Naive B cell (primary cell): ENCODE results near the gene OLFML3. TPM values are rescaled to one million over a fixed set of nuclear protein-coding genes. Genes with fewer than 3 reads are reported as not detected.

ENCODE experiments used
- ATAC-seq, 2 donors: fragments of 150-1000 bp; cut with Tn5 transposase; 2 replicates each; pipeline ENCODE4 v1.10.0; 2021; ENCODE audit warnings: low read depth in 2 of 2, mild to moderate bottlenecking in 2 of 2, moderate library complexity in 2 of 2
- DNase-seq: peaks from one replicate; pipeline ENCODE4 v3.0.0; 2022
- H3K27ac Mint-ChIP-seq, 6 donors: one replicate each; pipeline ENCODE4 v1.8.0; 2020 to 2022; ENCODE audit warnings: mild to moderate bottlenecking in 6 of 6, mixed read lengths in 6 of 6, moderate library complexity in 5 of 6, inconsistent platforms in 2 of 6
- H3K27me3 Mint-ChIP-seq, 3 donors: one replicate each; pipeline ENCODE4 v1.8.0; 2021 to 2022; ENCODE audit warnings: mixed read lengths in 3 of 3, mild to moderate bottlenecking in 1 of 3
- H3K36me3 Mint-ChIP-seq, 2 donors: one replicate each; pipeline ENCODE4 v1.8.0; 2020 to 2022; ENCODE audit warnings: mixed read lengths in 2 of 2, inconsistent platforms in 1 of 2, mild to moderate bottlenecking in 1 of 2
- H3K4me1 Mint-ChIP-seq, 3 donors: one replicate each; pipeline ENCODE4 v1.8.0; 2020 to 2022; ENCODE audit warnings: mixed read lengths in 3 of 3, inconsistent platforms in 1 of 3, mild to moderate bottlenecking in 1 of 3, moderate library complexity in 1 of 3
- H3K4me3 Mint-ChIP-seq, 8 donors: one replicate each; pipeline ENCODE4 v1.8.0; 2020 to 2022; ENCODE audit warnings: mild to moderate bottlenecking in 8 of 8, mixed read lengths in 8 of 8, moderate library complexity in 8 of 8, inconsistent platforms in 2 of 8
- H3K9me3 Mint-ChIP-seq, 7 donors: one replicate each; pipeline ENCODE4 v1.8.0; 2020 to 2022; ENCODE audit warnings: mixed read lengths in 7 of 7, mild to moderate bottlenecking in 5 of 7, inconsistent platforms in 2 of 7, moderate library complexity in 1 of 7
- polyA plus RNA-seq, 6 donors: library from polyadenylated mRNA; unstranded; fragments of 300-500 nt; fragmentation: Illumina TruSeq; gene quantifications; one replicate each; pipeline ENCODE4 v1.2.3, GENCODE V29; 2021; ENCODE audit warnings: low read depth in 6 of 6

OLFML3 gene, protein sequence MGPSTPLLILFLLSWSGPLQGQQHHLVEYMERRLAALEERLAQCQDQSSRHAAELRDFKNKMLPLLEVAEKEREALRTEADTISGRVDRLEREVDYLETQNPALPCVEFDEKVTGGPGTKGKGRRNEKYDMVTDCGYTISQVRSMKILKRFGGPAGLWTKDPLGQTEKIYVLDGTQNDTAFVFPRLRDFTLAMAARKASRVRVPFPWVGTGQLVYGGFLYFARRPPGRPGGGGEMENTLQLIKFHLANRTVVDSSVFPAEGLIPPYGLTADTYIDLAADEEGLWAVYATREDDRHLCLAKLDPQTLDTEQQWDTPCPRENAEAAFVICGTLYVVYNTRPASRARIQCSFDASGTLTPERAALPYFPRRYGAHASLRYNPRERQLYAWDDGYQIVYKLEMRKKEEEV
- polyA plus RNA-seq, result not detected

- H3K4me3 Mint-ChIP-seq, result no peak within 1 kb of the TSS
- peaks cover 8 to 20% (median 13%) of the 10 kb centered on the region in 3 donors for H3K4me1 Mint-ChIP-seq
- H3K36me3 Mint-ChIP-seq, result peaks cover 0 to 7% of the 10 kb centered on the region in 2 donors
- no peaks in the 10 kb centered on the region for H3K27me3 Mint-ChIP-seq
- no peaks in the 10 kb centered on the region for H3K9me3 Mint-ChIP-seq
- peak within 1 kb of the TSS in 3 of 6 donors; percentile 27 to 49 (median 32) for H3K27ac Mint-ChIP-seq
- DNase-seq (peak; percentile 27), ATAC-seq (no peak)
These were observed at the start of gene OLFML3 for GRCh38 chr1:113978863-113979702. OLFML3 (plus strand) TSS chr1:113979474; CDS start chr1:113979517, 43 bp downstream.

DNA sequence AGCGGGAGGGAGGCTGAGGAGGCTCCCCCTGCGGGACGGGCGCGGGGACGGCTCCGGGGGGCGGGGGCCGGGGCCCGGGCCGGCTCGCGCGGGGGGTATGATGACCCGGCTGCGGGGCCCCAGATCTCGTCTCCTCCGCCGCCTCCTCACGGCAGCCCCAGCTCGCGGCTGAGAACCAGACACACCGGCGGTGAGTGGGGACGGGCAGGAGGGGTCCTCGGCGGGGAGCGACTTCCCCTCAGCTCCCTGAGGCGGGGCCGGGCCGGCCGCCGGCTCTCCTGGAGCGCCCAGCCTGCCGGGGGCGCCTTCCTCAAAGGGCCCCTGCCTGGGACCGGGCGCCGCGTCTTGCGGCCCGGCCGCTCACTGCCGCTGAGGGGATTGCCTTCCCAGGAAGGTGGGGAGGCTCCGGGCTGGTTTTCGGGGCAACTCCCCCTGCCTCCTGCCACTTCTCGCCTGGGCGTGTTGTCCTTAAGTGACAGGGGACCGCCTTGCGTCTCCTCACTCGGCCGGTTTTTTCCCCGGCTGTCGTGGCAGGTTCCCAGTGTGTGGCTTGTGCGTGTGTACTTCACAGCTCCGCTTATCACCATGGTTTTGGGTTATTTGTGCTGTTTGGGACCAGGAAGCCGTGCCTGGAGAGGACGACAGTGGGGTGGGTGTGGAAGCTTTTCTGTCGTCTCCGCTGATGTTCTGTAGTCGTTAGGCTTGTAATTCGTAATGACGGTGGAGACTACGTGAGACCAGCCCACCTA is 49.4 kb upstream of the OLFML3 start:
- Mint-ChIP-seq H3K4me3 (peak overlapping the region; percentile 86 to 99 (median 98)), H3K4me1 (peaks cover 58 to 60% (median 59%) of the 10 kb centered on the region in 3 donors), H3K27me3 (no peaks in the 10 kb centered on the region), H3K9me3 (no peaks in the 10 kb centered on the region), H3K36me3 (no peaks in the 10 kb centered on the region), H3K27ac (peak overlapping the region; percentile 97 to 100 (median 99))
- DNase-seq (peak; percentile 68), ATAC-seq (peak; percentile 46)

- H3K36me3 Mint-ChIP-seq, result no peaks in the 10 kb centered on the region
- H3K4me3 Mint-ChIP-seq, result peak overlapping the region; percentile 86 to 98 (median 97)
- no peaks in the 10 kb centered on the region for H3K9me3 Mint-ChIP-seq
- H3K27me3 Mint-ChIP-seq, result no peaks in the 10 kb centered on the region
- peak overlapping the region; percentile 97 to 100 (median 99) for H3K27ac Mint-ChIP-seq
- ATAC-seq (peak; percentile 42 to 44), DNase-seq (peak; percentile 66)
- peaks cover 58 to 60% (median 59%) of the 10 kb centered on the region in 3 donors for H3K4me1 Mint-ChIP-seq
These were observed 48.6 kb upstream of the OLFML3 start for GRCh38 chr1:113930499-113931161.

- peaks cover 58 to 67% (median 60%) of the 10 kb centered on the region in 3 donors for H3K4me1 Mint-ChIP-seq
- peak overlapping the region; percentile 0 to 100 (median 99) for H3K27ac Mint-ChIP-seq
- ATAC-seq (no peak), DNase-seq (no peak)
- H3K36me3 Mint-ChIP-seq, result no peaks in the 10 kb centered on the region
- H3K9me3 Mint-ChIP-seq, result no peaks in the 10 kb centered on the region
- H3K27me3 Mint-ChIP-seq, result no peaks in the 10 kb centered on the region
- peak overlapping the region in 7 of 8 donors; percentile 48 to 98 (median 97) for H3K4me3 Mint-ChIP-seq
These were observed 47.8 kb upstream of the OLFML3 start for GRCh38 chr1:113931451-113931851.

DNA sequence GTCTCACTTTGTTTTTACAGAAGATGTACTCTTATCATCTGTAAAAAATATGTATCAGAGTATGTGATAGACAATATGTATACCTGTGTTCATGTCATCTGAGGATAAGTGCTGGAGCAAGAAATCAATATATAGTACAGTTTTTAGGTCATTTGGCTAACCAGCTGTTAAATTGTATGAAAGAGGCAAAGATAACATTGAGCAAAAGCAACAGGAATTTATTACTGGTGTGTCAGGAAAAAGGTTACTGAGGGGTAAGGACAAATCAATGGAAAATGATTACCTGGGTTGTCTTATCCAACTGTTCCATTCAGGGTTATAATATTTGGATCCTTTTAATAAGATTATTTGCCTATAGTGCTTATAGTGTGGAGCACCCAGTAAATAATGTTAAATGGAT is 45.3 kb upstream of the OLFML3 start:
- no peak for ATAC-seq
- no peak for DNase-seq
- Mint-ChIP-seq H3K4me3 (peak overlapping the region in 2 of 8 donors; percentile 10 to 40), H3K4me1 (peaks cover 61 to 72% (median 63%) of the 10 kb centered on the region in 3 donors), H3K27me3 (no peaks in the 10 kb centered on the region), H3K27ac (peak overlapping the region in 1 of 6 donors; percentile 91), H3K36me3 (no peaks in the 10 kb centered on the region), H3K9me3 (no peaks in the 10 kb centered on the region)

DNA sequence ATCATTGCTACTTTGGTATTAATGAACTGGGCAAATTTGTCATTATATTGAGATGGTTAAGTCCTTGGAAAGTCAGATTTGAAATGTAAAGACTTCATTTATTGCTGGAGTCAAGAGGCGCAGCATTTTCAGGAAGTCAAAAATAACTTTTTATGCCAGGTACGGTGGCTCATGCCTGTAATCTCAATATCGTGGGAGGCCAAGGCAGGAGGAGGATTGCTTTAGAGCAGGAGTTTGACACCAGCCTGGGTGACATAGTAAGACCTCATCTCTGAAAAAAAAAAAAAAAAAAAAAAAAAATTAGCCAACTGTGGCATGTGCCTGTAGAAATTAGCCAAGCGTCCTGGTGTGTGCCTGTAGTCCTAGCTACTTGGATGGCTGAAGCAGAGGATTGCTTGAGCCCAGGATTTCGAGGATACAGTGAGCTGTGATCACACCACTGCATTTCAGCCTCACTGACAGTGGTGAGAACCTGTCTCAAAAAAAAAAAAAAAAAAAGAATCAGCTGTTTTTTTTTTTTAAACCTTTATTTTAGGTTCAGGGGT is 44.7 kb upstream of the OLFML3 start:
- H3K27me3 Mint-ChIP-seq, result no peaks in the 10 kb centered on the region

DNA sequence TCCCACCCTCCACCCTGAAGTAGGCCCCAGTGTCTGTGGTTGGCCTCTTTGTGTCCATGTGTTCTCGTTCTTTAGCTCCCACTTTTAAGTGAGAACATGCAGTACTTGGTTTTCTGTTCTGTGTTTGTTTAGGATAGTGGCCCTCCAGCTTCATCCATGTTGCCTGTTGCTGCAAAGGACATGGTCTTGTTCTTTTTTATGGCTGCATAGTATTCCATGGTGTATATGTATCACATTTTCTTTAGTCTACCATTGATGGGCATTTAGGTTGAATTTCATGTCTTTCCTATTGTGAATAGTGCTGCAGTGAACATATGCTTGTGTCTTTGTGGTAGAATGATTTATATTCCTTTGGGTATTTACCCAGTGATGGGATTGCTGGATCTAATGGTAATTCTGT is 44.1 kb upstream of the OLFML3 start:
- Mint-ChIP-seq H3K4me1 (peaks cover 64 to 81% (median 68%) of the 10 kb centered on the region in 3 donors), H3K36me3 (peaks cover 0 to under 1% of the 10 kb centered on the region in 2 donors), H3K27ac (peak overlapping the region in 1 of 6 donors; percentile 11), H3K9me3 (no peaks in the 10 kb centered on the region), H3K27me3 (no peaks in the 10 kb centered on the region), H3K4me3 (peak overlapping the region in 1 of 8 donors; percentile 19)
- no peak for DNase-seq
- ATAC-seq, result no peak

More for the DNA sequence above, 44.7 kb upstream of the OLFML3 start:
- no peak overlapping the region for H3K27ac Mint-ChIP-seq
- no peaks in the 10 kb centered on the region for H3K9me3 Mint-ChIP-seq
- no peaks in the 10 kb centered on the region for H3K36me3 Mint-ChIP-seq
- peaks cover 60 to 77% (median 64%) of the 10 kb centered on the region in 3 donors for H3K4me1 Mint-ChIP-seq
- no peak for ATAC-seq
- DNase-seq, result no peak
- H3K4me3 Mint-ChIP-seq, result no peak overlapping the region

DNA sequence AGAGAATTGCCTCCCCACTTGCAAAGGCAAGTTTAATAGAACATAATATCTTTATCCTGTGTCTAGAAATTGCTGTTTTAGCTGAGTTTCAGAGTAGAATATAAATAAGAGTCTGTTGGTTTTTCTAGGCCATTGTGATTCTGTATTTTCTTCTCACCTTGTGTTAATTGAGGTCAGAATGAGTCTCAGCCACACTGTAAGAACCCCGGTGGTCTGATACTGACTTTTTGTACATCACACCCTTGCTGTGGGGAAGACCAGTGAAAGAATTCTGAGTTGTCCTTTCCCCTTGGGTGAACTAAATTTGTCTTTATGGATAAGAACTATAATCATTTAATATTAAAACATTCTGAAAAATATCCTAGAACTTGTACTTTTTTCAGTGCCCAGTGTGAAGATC is 43.3 kb upstream of the OLFML3 start:
- no peak for ATAC-seq
- Mint-ChIP-seq H3K27ac (peak overlapping the region in 1 of 6 donors; percentile 34), H3K27me3 (no peaks in the 10 kb centered on the region), H3K36me3 (peaks cover 4 to 7% of the 10 kb centered on the region in 2 donors), H3K4me3 (peak overlapping the region in 2 of 8 donors; percentile 19 to 30), H3K4me1 (peaks cover 63 to 81% (median 68%) of the 10 kb centered on the region in 3 donors), H3K9me3 (no peaks in the 10 kb centered on the region)
- DNase-seq, result no peak

DNA sequence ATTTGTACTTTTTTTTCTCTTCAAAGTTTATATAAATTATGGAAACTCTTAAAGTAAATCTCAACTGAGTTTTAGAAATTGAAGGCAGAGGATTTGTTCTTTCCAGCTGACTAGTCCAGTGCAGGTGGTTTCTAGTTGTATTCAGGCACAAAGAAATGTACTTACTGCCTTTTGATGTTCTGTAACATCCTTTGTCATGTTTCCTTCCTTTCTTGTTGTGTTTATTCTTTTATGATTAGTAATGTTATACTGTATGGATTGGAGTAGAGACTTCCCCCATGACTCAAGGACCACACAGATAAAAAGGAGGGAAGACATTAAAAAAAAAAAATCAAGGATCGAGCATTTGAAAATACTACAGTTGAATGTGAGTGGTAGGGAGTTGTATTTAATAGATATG is 42.1 kb upstream of the OLFML3 start:
- Mint-ChIP-seq H3K27me3 (no peaks in the 10 kb centered on the region), H3K4me3 (no peak overlapping the region), H3K36me3 (peaks cover 4 to 7% of the 10 kb centered on the region in 2 donors), H3K4me1 (peaks cover 55 to 70% (median 58%) of the 10 kb centered on the region in 3 donors), H3K27ac (peak overlapping the region in 2 of 6 donors; percentile 16 to 52), H3K9me3 (no peaks in the 10 kb centered on the region)
- no peak for DNase-seq
- ATAC-seq, result no peak

DNA sequence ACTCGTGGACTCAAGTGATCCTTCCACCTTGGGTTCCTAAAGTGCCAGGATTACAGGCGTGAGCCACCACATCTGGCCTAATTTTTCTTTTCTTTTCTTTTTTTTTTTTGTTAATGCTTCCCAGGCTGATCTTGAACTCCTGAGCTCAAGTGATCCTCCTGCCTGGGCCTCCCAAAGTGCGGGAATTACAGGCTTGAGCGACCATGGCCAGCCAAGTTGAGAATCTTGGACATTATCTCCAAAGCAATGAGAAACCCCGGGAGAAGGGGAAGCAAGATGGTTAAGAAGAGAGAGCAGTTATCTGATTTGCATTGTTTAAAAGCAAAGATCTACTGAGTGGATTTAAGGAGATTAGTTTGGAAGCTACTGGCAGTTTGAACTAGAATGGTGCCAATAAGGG is 41.1 kb upstream of the OLFML3 start:
- H3K9me3 Mint-ChIP-seq, result no peaks in the 10 kb centered on the region
- DNase-seq, result no peak

GRCh38 chr1:113940365-113941244 is 38.7 kb upstream of the OLFML3 start:
- peaks cover 0 to 2% (median 0%) of the 10 kb centered on the region in 7 donors for H3K9me3 Mint-ChIP-seq
- no peaks in the 10 kb centered on the region for H3K27me3 Mint-ChIP-seq
- H3K4me1 Mint-ChIP-seq, result peaks cover 38 to 56% (median 44%) of the 10 kb centered on the region in 3 donors
- ATAC-seq, result peak; percentile 61 to 63
- H3K4me3 Mint-ChIP-seq, result peak overlapping the region in 2 of 8 donors; percentile 16 to 57
- peaks cover 16 to 21% of the 10 kb centered on the region in 2 donors for H3K36me3 Mint-ChIP-seq
- peak overlapping the region; percentile 67 to 92 (median 80) for H3K27ac Mint-ChIP-seq
- DNase-seq, result peak; percentile 13

More for the DNA sequence above, 41.1 kb upstream of the OLFML3 start:
- Mint-ChIP-seq H3K36me3 (peaks cover 6 to 12% of the 10 kb centered on the region in 2 donors), H3K4me1 (peaks cover 49 to 59% (median 50%) of the 10 kb centered on the region in 3 donors), H3K27ac (peak overlapping the region in 4 of 6 donors; percentile 16 to 85 (median 78)), H3K27me3 (no peaks in the 10 kb centered on the region), H3K4me3 (no peak overlapping the region)
- no peak for ATAC-seq
